GM12878 (cell line): ENCODE results near the gene COL4A1.

ENCODE experiments used
- RELA ChIP-seq: fragments of 450-650 bp; IDR thresholded peaks from 2 replicates; pipeline ENCODE4 v1.8.0; 2014; ENCODE audit warnings: borderline replicate concordance; ENCODE audit not compliant: partially characterized antibody
- SMC3 ChIP-seq: IDR thresholded peaks from 2 replicates; pipeline ENCODE4 v1.6.1; 2011; ENCODE audit warnings: low read length, improper control_type of control experiment, borderline replicate concordance
- TF ChIP-seq, protein P1 (sequence below): fragments of 450-650 bp; conservative IDR thresholded peaks from 2 replicates; pipeline ENCODE4 v1.6.1; 2017; ENCODE audit warnings: mild to moderate bottlenecking, moderate library complexity
- TF ChIP-seq, protein P2 (sequence below), 3 experiments: IDR thresholded peaks in 2 of 3; conservative IDR thresholded peaks in 1 of 3; 2 replicates each; pipeline ENCODE4 v1.5.1; 2011; ENCODE audit warnings: low read depth in 3 of 3, low read length in 3 of 3, mild to moderate bottlenecking in 3 of 3, control low read depth in 2 of 3, moderate library complexity in 2 of 3, inconsistent platforms in 1 of 3, mixed read lengths in 1 of 3; ENCODE audit not compliant: control insufficient read depth in 2 of 3, insufficient read depth in 1 of 3; ENCODE audit errors: extremely low read depth in 1 of 3

DNA sequence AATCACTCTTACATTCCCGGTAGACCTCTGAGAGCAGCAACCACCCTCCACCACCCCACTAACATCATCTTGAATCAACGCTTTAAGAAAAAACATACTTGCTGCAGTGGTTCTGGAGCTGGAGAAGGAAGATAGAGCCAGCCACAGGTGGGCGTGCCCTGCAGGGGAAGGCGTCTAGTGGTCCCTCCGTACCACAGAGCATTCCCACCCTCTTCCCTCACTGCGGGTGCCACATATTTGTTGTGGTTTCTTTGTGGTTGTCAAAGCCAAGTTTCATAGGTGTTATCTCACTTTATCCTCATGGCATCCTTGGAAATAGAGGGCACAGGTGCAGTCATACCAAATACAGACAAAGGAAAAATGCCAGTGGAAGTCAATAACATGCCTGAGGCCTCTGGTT lies 22.3 kb upstream of the COL4A1 start:
- TF ChIP-seq RELA, result no peak
- TF ChIP-seq, protein P1, sequence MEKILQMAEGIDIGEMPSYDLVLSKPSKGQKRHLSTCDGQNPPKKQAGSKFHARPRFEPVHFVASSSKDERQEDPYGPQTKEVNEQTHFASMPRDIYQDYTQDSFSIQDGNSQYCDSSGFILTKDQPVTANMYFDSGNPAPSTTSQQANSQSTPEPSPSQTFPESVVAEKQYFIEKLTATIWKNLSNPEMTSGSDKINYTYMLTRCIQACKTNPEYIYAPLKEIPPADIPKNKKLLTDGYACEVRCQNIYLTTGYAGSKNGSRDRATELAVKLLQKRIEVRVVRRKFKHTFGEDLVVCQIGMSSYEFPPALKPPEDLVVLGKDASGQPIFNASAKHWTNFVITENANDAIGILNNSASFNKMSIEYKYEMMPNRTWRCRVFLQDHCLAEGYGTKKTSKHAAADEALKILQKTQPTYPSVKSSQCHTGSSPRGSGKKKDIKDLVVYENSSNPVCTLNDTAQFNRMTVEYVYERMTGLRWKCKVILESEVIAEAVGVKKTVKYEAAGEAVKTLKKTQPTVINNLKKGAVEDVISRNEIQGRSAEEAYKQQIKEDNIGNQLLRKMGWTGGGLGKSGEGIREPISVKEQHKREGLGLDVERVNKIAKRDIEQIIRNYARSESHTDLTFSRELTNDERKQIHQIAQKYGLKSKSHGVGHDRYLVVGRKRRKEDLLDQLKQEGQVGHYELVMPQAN, result no peak
- TF ChIP-seq, protein P2, sequence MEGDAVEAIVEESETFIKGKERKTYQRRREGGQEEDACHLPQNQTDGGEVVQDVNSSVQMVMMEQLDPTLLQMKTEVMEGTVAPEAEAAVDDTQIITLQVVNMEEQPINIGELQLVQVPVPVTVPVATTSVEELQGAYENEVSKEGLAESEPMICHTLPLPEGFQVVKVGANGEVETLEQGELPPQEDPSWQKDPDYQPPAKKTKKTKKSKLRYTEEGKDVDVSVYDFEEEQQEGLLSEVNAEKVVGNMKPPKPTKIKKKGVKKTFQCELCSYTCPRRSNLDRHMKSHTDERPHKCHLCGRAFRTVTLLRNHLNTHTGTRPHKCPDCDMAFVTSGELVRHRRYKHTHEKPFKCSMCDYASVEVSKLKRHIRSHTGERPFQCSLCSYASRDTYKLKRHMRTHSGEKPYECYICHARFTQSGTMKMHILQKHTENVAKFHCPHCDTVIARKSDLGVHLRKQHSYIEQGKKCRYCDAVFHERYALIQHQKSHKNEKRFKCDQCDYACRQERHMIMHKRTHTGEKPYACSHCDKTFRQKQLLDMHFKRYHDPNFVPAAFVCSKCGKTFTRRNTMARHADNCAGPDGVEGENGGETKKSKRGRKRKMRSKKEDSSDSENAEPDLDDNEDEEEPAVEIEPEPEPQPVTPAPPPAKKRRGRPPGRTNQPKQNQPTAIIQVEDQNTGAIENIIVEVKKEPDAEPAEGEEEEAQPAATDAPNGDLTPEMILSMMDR (IDR thresholded peaks at IDR 0.05 in 2 of 3, conservative IDR thresholded peaks at IDR 0.05 in 1 of 3; ENCODE audit: control insufficient read depth in 2 of 3, extremely low read depth in 1 of 3, insufficient read depth in 1 of 3, low read depth in 3 of 3, low read length in 3 of 3), result no peak
- no peak for TF ChIP-seq SMC3
